CD4-positive, alpha-beta T cell treated with Interleukin-12 subunit alpha and Interleukin-12 subunit beta, for 1 hour (primary cell): ENCODE data around the gene NCMAP.

Experiments used
- DNase-seq: peaks from one replicate; pipeline ENCODE4 v3.0.0-alpha.2; 2020

NCMAP gene

DNA sequence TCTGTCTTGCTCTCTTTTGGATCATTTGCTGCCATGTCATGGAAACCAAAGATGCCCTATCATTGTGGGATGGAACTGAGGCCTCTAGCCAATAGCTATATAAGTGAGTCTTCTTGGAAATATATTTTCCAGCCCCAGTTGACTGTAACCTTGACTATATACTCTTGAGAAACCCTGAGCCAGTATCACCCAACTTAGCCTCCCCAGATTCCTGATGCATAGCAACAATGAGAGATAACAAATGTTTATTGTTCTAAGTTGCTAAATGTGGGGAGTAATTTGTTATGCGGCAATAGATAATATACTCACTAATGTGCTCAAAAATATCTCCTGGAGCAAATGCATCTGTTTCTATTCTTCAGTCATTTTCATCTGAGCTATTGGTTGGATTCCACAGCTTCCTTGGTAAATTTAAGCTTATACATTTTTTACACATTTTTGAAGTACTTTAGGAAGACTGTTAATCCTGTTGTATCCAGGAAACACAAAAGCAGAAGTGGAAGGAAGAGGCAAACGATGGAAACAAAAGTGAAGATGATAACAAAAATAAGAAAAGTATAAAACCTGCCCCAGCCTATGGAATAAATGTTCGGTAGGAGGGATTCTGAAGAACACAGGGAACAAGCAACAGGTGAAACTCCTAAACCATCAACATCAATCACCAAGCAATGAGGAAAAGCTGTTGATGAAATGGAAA, 80.9 kb downstream of the NCMAP start:
- no peak for DNase-seq

DNA sequence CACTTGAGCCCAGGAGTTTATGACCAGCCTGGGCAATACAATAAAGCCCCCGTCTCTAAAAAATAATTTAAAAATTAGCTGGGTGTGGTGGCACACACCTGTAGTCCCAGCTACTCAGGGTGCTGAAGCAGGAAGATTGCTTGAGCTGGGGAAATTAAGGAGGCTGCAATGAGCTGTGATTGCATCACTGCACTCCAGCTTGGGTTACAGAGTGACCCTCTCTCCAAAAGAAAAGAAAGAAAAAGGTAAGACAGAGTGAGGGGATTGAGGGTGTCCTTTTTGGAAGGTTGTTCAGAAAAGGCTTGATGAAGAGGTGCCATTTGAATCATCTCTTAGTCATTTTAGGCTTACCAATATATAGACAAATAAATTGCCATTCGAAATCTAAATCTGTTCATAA, 83.2 kb downstream of the NCMAP start:
- no peak for DNase-seq

DNA sequence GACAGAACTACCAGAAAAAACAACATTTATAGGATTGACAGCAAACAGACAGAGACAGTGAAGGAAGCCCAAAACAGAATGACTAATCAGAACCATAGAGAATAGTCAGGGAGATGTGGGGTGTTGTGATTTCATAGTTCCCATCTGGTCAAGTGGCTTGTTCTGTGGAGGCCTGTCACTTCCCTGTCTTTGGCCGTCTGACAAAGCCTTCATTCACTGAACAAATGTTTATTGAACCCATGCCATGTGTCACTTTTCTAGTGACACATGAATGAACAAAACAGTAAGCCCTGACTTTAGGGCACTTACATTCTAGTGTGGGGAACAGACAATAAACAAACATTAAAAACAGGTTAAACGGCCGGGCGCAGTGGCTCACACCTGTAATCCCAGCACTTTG, 84.0 kb downstream of the NCMAP start:
- no peak for DNase-seq

DNA sequence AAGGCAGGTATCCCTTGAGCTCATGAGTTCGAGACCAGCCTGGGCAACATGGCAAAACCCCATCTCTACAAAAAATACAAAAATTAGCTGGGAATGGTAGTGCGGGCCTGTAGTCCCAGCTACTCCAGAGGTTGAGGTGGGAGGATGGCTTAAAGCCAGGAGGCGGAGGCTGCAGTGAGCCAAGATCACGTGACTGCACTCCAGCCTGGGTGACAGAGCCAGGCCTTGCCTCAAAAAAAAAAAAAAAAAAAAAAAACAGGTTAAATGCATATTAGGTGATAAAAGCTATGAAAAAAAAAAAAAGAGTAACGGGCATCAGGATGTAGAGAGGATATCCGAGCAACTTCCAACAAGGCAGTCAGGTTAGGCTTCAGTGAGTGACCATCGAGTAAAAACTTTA, 84.4 kb downstream of the NCMAP start:
- no peak for DNase-seq

DNA sequence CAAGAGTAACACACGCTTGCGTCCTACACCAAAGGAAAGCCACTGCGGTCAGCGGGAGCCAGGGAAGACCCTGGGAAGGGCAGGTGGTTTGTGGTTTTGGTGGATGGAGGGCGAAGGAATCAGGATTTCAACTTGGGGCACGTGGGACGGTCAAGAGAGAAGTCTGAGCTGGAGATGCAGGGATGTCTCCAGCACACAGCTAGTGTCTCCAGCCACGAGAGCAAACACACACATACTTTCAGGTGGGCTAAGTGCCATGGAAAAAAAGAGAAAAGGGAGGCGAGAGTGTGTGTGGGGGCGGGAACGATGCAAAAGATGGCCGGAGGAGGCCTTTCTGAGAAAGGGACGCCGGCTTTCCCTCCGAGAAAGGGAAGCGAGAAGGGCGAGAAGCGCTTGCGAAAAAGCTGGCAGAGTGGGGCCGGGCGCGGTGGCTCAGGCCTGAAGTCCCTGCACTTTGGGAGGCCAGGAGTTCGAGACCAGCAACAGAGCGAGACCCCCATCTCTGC, 85.8 kb downstream of the NCMAP start:
- DNase-seq: peak; percentile 34

DNA sequence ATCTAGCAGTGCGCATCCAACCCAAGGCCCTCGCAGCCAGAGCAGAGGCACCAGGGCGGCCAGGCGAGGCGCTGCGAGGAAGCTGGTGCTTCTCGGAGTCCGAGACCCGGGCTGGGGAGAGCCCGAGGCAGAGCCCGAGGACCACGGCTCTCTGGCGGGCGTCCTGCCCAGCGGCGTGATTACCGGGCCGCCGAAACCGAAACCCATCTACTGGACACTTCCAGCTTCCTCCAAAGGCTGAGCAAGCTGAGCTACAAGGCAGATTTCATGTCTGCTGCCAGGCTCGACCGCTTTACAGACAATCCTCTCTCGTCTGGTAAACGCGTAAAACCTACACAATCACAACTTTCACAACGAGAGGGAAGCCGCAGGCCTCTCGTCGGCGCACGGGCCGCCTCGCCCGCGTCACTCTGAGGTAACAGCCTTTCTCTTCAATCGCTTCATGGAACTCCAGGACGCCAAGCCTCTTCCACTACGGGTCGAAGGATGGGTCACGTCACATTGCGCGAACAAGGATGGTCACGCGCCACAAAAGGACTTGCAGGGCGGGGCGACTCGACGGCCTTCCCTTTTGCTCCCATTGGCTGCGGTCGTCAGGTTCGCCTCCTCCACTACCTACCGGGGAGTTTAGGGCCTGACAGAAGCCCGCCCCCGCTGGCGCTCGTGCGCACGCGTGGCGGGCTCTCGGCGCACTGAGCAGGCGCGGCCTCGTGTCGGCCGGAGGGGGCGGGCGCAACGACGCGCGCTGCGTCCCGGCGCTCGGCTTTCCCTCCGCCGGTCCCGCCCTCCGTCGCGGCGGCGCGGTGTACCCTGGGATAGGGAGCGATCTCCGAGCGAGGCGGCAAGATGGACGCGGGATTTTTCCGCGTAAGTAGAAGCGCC, 86.8 kb downstream of the NCMAP start, which contains the start of gene SRRM1:
Gene SRRM1, plus strand, starts transcription at position 822 of the 882 bp plus-strand sequence. Its CDS starts 25 bp downstream, at position 847.
- peak; percentile 100 for DNase-seq

DNA sequence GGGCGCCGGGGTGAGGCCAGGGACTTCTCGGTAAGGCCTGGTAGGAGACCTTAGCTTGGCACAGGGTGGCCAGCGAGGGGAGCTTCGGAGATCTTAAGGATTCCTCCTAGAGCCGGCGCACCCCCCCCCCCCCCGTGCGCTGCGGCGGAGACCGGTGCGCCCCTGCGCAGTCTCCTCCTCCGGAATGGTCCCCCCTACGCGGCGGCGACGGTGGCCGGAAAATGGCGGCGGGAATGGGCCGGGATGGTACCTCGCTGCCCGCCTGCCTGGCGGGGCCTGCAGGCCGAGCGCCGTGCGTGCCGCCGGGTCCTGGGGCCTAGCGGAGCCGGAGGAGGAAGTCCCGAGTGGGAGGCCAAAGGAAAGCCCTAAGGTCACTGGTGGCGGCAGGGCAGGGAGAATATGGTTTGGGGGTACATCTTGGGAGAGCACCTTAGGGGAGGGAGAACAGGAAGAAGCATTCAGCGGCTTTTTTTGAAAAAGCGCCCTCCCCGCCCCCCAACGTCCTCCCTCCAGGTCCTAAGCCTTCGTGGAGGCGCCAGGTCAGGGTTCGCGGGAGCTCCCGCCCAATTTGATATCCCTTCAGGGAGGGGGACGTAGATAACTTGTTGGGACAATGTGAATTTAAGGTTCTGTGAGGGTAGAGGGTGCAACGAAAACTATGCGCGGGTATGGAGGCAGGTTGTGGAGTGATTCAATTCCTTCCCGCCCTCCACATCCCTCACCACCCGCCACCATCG, 87.6 kb downstream of the NCMAP start:
- DNase-seq: no peak

DNA sequence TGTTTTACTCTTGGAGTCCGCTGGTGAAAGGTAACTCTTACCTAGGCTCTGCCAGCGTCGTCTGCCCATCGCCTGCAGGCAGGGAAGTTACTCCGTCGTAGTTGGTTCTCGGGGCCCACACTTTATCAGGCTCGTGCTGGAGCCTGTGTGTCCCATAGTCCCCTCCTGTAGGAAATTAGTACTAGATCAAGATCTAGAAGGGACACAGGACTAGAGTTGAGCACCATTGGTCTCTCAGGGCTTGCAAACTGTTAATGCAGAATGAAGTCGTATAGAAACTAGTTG, 88.2 kb downstream of the NCMAP start:
- DNase-seq: no peak

DNA sequence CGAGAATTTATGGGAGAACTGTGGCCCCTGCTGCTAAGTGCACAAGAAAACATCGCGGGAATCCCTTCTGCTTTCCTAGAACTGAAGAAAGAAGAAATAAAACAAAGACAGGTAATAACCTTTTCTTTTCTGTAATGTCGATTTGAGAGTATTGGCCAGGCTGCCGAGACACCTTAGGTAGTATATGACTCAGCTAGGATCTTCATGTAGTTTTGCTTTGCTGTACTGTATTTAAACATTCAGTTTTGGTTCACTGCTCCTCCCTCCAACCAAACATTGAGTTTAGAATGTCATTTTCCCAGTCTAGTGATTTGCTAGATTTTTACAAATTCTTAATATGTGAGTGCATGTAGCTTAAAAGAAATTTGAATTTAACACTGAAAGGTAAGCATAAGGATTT, 93.0 kb downstream of the NCMAP start:
- no peak for DNase-seq

DNA sequence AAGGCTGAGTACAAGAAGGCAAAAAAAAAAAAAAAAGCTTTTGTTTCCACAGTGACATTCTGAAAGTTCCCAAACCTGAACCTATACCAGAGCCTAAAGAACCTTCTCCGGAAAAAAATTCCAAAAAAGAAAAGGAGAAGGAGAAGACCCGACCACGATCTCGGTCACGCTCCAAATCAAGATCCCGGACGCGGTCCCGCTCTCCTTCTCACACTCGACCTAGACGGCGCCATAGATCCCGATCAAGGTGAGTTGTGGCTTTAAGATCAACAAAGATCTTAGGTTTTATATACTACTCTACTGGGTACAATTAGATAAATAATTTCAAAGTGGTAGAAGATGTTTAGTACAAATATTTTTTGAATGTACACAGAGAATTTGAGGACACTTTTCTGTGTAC, 96.5 kb downstream of the NCMAP start:
- no peak for DNase-seq

DNA sequence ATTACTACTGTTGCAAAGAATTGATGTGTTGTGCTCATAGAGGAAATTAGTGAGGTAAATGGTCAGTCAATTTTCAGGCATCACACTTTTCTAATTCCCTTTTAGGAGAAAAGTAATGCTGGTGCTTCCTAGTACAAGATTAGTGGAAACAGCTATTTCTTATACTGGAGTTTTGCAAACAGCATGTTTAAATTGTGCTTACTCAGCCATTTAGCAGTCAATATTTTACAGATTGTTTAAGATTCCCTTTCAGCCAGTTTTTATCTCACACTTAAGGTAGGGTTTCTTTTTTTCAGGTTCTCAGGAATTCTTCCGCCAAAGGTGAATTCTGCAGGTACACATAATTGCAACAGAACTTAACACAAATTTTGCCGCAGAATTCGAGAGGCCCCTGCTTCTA, 98.1 kb downstream of the NCMAP start:
- DNase-seq: no peak

DNA sequence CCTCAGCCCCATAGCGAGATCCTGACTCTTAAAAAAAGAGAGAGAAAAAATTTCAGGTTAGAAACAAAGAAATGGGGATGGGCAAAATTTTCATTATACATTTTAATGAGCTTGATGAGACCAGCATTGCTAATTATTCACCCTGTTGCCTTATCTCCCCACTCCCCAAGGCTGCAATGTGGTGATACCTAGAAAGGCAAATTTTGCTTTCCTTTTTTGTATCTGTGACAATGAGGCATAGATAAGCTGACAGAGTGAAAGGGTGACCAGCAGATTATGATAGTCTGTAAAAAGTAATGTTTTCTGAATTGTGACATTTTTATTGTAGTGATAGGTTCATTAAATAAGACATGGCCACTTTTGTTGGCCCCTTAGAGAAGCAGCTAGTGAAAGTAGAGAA, 100.2 kb downstream of the NCMAP start:
- no peak for DNase-seq

DNA sequence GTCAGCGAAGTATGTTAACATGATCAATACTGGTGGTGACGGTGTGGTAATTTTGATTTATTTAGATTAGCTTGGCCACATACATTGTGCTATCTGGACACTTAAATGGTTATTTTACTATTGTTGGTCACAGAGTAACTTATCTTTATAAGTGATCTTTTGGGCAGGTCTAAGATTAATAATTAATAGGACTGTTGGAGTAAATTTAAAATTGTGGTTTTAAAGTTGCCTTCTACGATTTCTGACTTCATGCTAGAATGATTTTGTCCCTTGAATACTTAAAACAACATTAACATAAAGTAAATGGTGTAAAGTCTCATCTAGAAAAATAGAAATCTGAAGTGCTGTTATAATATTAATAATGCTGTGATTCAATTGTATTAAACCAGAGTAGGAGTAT, 101.9 kb downstream of the NCMAP start:
- no peak for DNase-seq
